ENCODE results near the gene PTPRM.

The PTPRM gene

GRCh38 chr18:7921938-7922587 lies 354.9 kb downstream of the PTPRM start:
- Histone ChIP-seq H3K9me3 (ENCODE audit: control insufficient read depth, insufficient read depth, low read length) (no peaks in the 10 kb centered on the region), H3K9ac (ENCODE audit: low read depth, low read length) (no peak overlapping the region), H3K27ac (ENCODE audit: low read depth, low read length) (no peak overlapping the region), H3K27me3 (ENCODE audit: control insufficient read depth, insufficient read depth, low read length) (no peaks in the 10 kb centered on the region), H3K36me3 (ENCODE audit: control insufficient read depth, insufficient read depth, low read length) (no peaks in the 10 kb centered on the region), H3K4me3 (ENCODE audit: low read depth, low read length) (no peak overlapping the region), H3K4me1 (ENCODE audit: control insufficient read depth, insufficient read depth, low read length) (no peaks in the 10 kb centered on the region)

GRCh38 chr18:7923105-7923504 lies 356.0 kb downstream of the PTPRM start:
- H3K27ac ChIP-seq (ENCODE audit: low read depth, low read length) = no peak overlapping the region
- H3K36me3 ChIP-seq (ENCODE audit: control insufficient read depth, insufficient read depth, low read length) = no peaks in the 10 kb centered on the region
- H3K9me3 ChIP-seq (ENCODE audit: control insufficient read depth, insufficient read depth, low read length) = no peaks in the 10 kb centered on the region
- H3K4me1 ChIP-seq (ENCODE audit: control insufficient read depth, insufficient read depth, low read length) = no peaks in the 10 kb centered on the region
- H3K9ac ChIP-seq (ENCODE audit: low read depth, low read length) = no peak overlapping the region
- H3K4me3 ChIP-seq (ENCODE audit: low read depth, low read length) = no peak overlapping the region
- H3K27me3 ChIP-seq (ENCODE audit: control insufficient read depth, insufficient read depth, low read length) = no peaks in the 10 kb centered on the region

DNA sequence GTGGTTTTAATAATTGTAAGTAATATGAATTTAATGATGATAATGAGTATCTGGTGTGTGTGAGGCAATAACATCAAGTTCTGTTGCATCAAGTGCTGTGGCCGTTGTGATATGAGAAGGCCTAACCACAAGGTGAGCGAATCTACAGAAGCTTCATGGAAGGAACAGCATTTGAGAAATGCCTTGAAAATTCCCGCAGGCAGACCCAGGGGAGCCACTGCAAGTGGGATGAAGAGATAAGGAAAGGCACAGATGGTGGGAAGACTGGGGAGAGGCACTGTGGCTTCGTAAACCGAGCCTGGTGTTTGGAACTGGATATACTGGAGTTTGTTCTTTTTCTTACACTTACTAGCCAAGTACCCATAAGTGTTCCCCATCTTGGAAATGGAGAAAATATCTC lies 357.5 kb downstream of the PTPRM start:
- no peaks in the 10 kb centered on the region for H3K4me1 ChIP-seq (ENCODE audit: control insufficient read depth, insufficient read depth, low read length)
- no peaks in the 10 kb centered on the region for H3K36me3 ChIP-seq (ENCODE audit: control insufficient read depth, insufficient read depth, low read length)
- no peak overlapping the region for H3K9ac ChIP-seq (ENCODE audit: low read depth, low read length)
- H3K27ac ChIP-seq (ENCODE audit: low read depth, low read length) = no peak overlapping the region
- H3K27me3 ChIP-seq (ENCODE audit: control insufficient read depth, insufficient read depth, low read length) = no peaks in the 10 kb centered on the region
- H3K4me3 ChIP-seq (ENCODE audit: low read depth, low read length) = no peak overlapping the region
- H3K9me3 ChIP-seq (ENCODE audit: control insufficient read depth, insufficient read depth, low read length) = no peaks in the 10 kb centered on the region

DNA sequence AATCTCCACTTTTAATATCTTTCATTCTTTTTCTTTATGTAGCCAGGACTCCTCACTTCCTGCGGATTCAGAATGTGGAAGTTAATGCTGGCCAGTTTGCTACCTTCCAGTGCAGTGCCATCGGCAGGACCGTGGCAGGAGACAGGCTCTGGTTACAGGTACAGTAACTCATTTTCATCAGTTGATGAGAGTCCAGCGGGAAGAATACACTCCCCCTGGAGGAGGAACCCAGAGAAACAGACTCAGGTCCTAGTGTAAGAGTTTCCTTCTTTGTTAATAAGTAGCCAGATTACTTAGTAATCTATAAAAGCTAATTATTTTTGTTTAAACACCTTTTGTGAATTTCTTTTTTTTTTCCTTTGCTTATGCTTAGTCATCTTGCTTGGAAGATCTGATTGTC lies 359.4 kb downstream of the PTPRM start:
- no peak overlapping the region for H3K9ac ChIP-seq (ENCODE audit: low read depth, low read length)
- H3K4me3 ChIP-seq (ENCODE audit: low read depth, low read length) = no peak overlapping the region
- no peaks in the 10 kb centered on the region for H3K9me3 ChIP-seq (ENCODE audit: control insufficient read depth, insufficient read depth, low read length)
- no peak overlapping the region for H3K27ac ChIP-seq (ENCODE audit: low read depth, low read length)
- H3K27me3 ChIP-seq (ENCODE audit: control insufficient read depth, insufficient read depth, low read length) = no peaks in the 10 kb centered on the region
- H3K4me1 ChIP-seq (ENCODE audit: control insufficient read depth, insufficient read depth, low read length) = no peaks in the 10 kb centered on the region
- no peaks in the 10 kb centered on the region for H3K36me3 ChIP-seq (ENCODE audit: control insufficient read depth, insufficient read depth, low read length)

DNA sequence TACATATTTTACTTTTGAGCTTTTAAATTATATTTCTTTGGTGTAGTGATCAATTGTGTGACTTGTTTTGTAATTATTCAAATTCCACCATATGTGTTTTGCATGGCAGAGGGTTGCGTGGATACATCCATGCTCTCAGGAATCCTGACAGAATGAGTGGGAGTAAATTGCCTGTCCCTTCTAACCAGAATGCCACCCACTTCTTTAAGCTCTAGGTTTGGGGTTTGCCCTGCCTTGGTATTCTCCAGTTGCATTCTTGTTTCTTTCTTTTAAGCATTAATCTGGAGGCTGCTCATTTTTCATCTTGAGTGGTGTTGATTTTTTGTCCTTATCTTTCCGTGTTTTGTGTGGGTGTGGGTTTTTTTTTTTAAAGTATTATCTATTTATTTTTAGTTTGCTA lies 360.0 kb downstream of the PTPRM start:
- Histone ChIP-seq H3K9ac (ENCODE audit: low read depth, low read length) (no peak overlapping the region), H3K4me3 (ENCODE audit: low read depth, low read length) (no peak overlapping the region), H3K27me3 (ENCODE audit: control insufficient read depth, insufficient read depth, low read length) (no peaks in the 10 kb centered on the region), H3K9me3 (ENCODE audit: control insufficient read depth, insufficient read depth, low read length) (no peaks in the 10 kb centered on the region), H3K36me3 (ENCODE audit: control insufficient read depth, insufficient read depth, low read length) (no peaks in the 10 kb centered on the region), H3K27ac (ENCODE audit: low read depth, low read length) (no peak overlapping the region), H3K4me1 (ENCODE audit: control insufficient read depth, insufficient read depth, low read length) (no peaks in the 10 kb centered on the region)

DNA sequence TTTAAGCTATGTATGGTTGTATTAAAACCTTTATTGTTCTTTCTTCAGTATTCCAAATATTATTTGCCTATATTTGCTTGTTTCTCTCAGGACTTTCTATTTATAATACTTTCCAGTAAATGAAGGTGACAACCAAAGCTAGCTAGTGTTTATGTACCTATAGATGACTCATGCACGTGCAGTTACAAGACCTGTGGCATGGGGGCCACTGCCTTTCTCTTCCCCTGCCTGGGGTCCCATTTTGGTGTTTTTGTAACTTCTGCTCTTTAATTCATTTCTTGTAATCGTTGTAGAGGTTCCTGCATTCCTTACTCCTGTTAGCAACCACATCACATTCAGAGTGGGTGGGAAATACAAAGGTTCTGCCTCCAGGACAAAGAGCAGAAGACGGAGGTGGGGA lies 364.6 kb downstream of the PTPRM start:
- Histone ChIP-seq H3K9ac (ENCODE audit: low read depth, low read length) (no peak overlapping the region), H3K4me1 (ENCODE audit: control insufficient read depth, insufficient read depth, low read length) (no peaks in the 10 kb centered on the region), H3K27ac (ENCODE audit: low read depth, low read length) (no peak overlapping the region), H3K4me3 (ENCODE audit: low read depth, low read length) (no peak overlapping the region), H3K27me3 (ENCODE audit: control insufficient read depth, insufficient read depth, low read length) (no peaks in the 10 kb centered on the region), H3K36me3 (ENCODE audit: control insufficient read depth, insufficient read depth, low read length) (no peaks in the 10 kb centered on the region), H3K9me3 (ENCODE audit: control insufficient read depth, insufficient read depth, low read length) (no peaks in the 10 kb centered on the region)

- Histone ChIP-seq H3K4me1 (ENCODE audit: control insufficient read depth, insufficient read depth, low read length) (no peaks in the 10 kb centered on the region), H3K27me3 (ENCODE audit: control insufficient read depth, insufficient read depth, low read length) (no peaks in the 10 kb centered on the region), H3K4me3 (ENCODE audit: low read depth, low read length) (no peak overlapping the region), H3K27ac (ENCODE audit: low read depth, low read length) (no peak overlapping the region), H3K36me3 (ENCODE audit: control insufficient read depth, insufficient read depth, low read length) (no peaks in the 10 kb centered on the region), H3K9ac (ENCODE audit: low read depth, low read length) (no peak overlapping the region), H3K9me3 (ENCODE audit: control insufficient read depth, insufficient read depth, low read length) (no peaks in the 10 kb centered on the region)
Measured at GRCh38 chr18:7937268-7937667, 370.2 kb downstream of the PTPRM start.

DNA sequence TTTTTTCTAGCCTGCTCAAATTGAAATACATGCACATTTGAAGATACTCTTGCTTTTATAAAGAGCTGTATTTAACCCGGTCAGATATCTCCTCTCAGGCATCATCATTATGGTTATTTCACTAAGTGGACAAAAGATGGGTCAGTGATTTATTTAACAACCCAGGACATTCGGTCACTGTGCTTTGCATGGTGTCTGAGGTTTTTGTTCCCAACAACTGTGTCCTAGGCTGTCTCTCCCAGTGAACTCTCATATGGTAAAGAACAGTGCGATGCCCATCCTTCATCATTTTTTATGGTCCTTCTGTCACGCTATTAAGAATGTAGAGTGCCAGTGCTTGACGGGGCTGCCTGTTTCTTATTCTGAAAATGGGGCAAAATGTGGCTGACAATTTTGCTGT lies 372.4 kb downstream of the PTPRM start:
- H3K9ac ChIP-seq (ENCODE audit: low read depth, low read length) = no peak overlapping the region
- H3K4me1 ChIP-seq (ENCODE audit: control insufficient read depth, insufficient read depth, low read length) = no peaks in the 10 kb centered on the region
- no peak overlapping the region for H3K27ac ChIP-seq (ENCODE audit: low read depth, low read length)
- H3K4me3 ChIP-seq (ENCODE audit: low read depth, low read length) = no peak overlapping the region
- H3K27me3 ChIP-seq (ENCODE audit: control insufficient read depth, insufficient read depth, low read length) = no peaks in the 10 kb centered on the region
- no peaks in the 10 kb centered on the region for H3K9me3 ChIP-seq (ENCODE audit: control insufficient read depth, insufficient read depth, low read length)
- no peaks in the 10 kb centered on the region for H3K36me3 ChIP-seq (ENCODE audit: control insufficient read depth, insufficient read depth, low read length)

DNA sequence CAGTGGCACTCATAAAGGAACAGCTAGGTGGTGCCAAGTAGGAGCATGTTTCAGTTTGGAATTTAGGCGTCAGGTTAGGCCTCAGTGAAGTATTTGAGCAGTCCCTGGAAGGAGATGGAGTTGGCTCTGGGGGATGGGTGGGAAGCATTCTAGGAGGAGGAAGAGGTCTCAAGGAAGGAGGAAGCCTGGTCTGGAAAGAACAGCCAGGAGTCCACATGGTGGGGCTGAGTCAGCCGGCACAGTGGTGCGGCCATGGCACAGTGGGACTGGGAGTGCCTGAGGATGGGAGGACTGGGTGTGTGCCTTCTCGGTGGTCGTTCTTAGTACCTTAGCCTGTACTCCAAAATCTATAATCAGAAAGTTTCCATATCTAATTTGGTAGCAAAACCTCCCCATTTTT lies 373.3 kb downstream of the PTPRM start:
- Histone ChIP-seq H3K36me3 (ENCODE audit: control insufficient read depth, insufficient read depth, low read length) (no peaks in the 10 kb centered on the region), H3K9ac (ENCODE audit: low read depth, low read length) (no peak overlapping the region), H3K9me3 (ENCODE audit: control insufficient read depth, insufficient read depth, low read length) (no peaks in the 10 kb centered on the region), H3K27ac (ENCODE audit: low read depth, low read length) (no peak overlapping the region), H3K4me3 (ENCODE audit: low read depth, low read length) (no peak overlapping the region), H3K27me3 (ENCODE audit: control insufficient read depth, insufficient read depth, low read length) (no peaks in the 10 kb centered on the region), H3K4me1 (ENCODE audit: control insufficient read depth, insufficient read depth, low read length) (no peaks in the 10 kb centered on the region)

DNA sequence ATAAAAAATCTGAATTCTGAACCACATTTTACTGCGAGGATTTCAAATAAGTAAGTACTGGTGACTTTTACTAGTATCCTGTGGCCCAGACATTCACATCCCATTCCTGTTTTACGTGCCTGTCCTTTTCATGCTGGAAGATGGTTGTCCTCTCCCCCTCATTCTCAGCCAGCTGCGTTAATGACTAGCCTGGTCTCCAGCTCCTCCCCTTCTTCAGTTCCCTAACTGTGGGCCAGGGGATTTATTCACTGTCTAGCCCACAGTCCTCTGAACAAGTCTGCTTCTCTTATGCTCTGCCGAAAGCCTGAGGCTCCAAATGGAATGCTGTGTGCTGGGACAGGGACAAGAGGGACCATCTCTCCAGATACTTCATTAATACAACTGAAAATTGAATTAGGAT lies 373.9 kb downstream of the PTPRM start:
- H3K4me1 ChIP-seq (ENCODE audit: control insufficient read depth, insufficient read depth, low read length) = no peaks in the 10 kb centered on the region
- no peaks in the 10 kb centered on the region for H3K27me3 ChIP-seq (ENCODE audit: control insufficient read depth, insufficient read depth, low read length)
- H3K4me3 ChIP-seq (ENCODE audit: low read depth, low read length) = no peak overlapping the region
- no peak overlapping the region for H3K9ac ChIP-seq (ENCODE audit: low read depth, low read length)
- H3K9me3 ChIP-seq (ENCODE audit: control insufficient read depth, insufficient read depth, low read length) = no peaks in the 10 kb centered on the region
- no peak overlapping the region for H3K27ac ChIP-seq (ENCODE audit: low read depth, low read length)
- H3K36me3 ChIP-seq (ENCODE audit: control insufficient read depth, insufficient read depth, low read length) = no peaks in the 10 kb centered on the region

- no peak overlapping the region for H3K9ac ChIP-seq (ENCODE audit: low read depth, low read length)
- no peaks in the 10 kb centered on the region for H3K9me3 ChIP-seq (ENCODE audit: control insufficient read depth, insufficient read depth, low read length)
- H3K27me3 ChIP-seq (ENCODE audit: control insufficient read depth, insufficient read depth, low read length) = no peaks in the 10 kb centered on the region
- H3K36me3 ChIP-seq (ENCODE audit: control insufficient read depth, insufficient read depth, low read length) = no peaks in the 10 kb centered on the region
- H3K27ac ChIP-seq (ENCODE audit: low read depth, low read length) = no peak overlapping the region
- H3K4me3 ChIP-seq (ENCODE audit: low read depth, low read length) = no peak overlapping the region
- no peaks in the 10 kb centered on the region for H3K4me1 ChIP-seq (ENCODE audit: control insufficient read depth, insufficient read depth, low read length)
Measured at GRCh38 chr18:7941533-7941932, 374.4 kb downstream of the PTPRM start.

GRCh38 chr18:7945882-7946281 lies 378.8 kb downstream of the PTPRM start:
- no peak overlapping the region for H3K9ac ChIP-seq (ENCODE audit: low read depth, low read length)
- H3K36me3 ChIP-seq (ENCODE audit: control insufficient read depth, insufficient read depth, low read length) = no peaks in the 10 kb centered on the region
- H3K4me1 ChIP-seq (ENCODE audit: control insufficient read depth, insufficient read depth, low read length) = no peaks in the 10 kb centered on the region
- no peaks in the 10 kb centered on the region for H3K27me3 ChIP-seq (ENCODE audit: control insufficient read depth, insufficient read depth, low read length)
- H3K27ac ChIP-seq (ENCODE audit: low read depth, low read length) = no peak overlapping the region
- H3K9me3 ChIP-seq (ENCODE audit: control insufficient read depth, insufficient read depth, low read length) = no peaks in the 10 kb centered on the region
- no peak overlapping the region for H3K4me3 ChIP-seq (ENCODE audit: low read depth, low read length)

Data from HUES48 (cell line).